SKM-1 treated with dmso at 0.1 percent for 144 hours (cell line): ENCODE measurements around the gene NBL1.
A peak's percentile ranks its signal among the peaks of the same experiment; 100 is the strongest.

Experiments
- DNase-seq: peaks from one replicate; lab custom pipeline; 2025; ENCODE audit not compliant: unreplicated experiment; lab: John Stamatoyannopoulos, UW

Gene NBL1

GRCh38 chr1:19645411-19646251 lies 1.5 kb downstream of the NBL1 start:
- DNase-seq, result no peak

DNA sequence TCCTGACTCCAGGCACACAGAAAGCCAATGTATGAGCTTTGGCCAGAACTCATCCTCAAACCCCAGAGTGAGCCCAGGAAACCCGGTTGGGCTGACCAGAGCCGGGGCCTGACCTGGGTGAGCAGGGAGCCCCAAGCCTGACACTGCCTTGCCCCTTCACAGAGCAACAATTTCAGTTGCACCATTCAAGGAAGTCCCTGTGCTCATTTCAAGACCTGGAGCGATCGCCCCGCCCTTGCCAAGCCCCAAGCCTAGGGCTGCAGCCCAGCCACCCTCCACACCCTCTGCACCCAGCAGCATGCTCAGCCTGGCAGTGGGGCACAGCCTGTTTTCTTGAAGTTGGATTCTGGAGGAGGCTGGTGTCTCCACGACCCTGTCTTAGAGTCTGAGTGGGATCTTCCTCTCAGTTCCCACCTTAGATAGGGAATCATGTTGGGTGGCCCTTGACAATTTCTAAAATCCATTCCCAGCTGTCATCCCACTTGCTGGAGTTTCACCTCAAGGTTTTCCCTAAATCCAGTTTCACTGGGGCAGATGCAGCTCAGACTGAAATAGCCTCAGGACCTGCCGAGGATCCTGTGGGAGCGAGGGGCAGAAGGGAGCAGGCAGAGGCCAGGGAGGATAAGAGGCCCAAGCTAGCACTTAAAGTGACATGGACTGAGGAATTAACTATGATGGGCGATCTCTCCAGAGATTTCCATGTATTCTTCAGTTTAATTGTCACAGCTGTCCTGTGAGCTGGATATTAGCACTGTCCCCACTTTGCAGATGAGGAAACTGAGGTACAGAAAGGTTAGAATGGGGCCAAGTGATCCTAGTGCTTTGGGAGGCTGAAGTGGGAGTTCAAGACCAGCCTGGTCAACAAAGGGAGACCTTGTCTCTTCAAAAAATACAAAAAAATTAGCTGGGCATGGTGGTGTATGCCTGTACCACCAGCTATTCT lies 2.5 kb downstream of the NBL1 start:
- DNase-seq, result no peak

DNA sequence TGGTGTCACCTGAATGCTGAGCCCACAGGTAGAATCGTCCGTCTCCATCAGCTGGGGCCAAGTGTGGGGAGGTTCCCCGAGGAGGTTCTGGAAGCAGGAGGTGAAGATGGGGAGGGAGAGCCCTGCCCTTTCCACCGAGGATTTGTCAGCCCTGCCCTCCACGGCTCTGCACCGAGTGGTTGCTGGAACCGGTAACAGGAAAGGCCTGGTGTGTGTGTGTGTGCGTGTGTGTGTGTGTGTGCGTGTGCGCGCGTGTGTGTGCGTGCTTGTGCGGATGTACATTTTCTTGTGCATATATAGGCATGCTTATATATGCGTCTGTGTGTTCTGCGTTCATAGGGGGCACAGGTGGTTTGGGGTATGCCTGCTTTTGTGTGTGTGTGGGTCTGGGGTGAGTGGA lies 3.5 kb downstream of the NBL1 start:
- no peak for DNase-seq

- no peak for DNase-seq
Observed at GRCh38 chr1:19648239-19648638, 4.1 kb downstream of the NBL1 start.

DNA sequence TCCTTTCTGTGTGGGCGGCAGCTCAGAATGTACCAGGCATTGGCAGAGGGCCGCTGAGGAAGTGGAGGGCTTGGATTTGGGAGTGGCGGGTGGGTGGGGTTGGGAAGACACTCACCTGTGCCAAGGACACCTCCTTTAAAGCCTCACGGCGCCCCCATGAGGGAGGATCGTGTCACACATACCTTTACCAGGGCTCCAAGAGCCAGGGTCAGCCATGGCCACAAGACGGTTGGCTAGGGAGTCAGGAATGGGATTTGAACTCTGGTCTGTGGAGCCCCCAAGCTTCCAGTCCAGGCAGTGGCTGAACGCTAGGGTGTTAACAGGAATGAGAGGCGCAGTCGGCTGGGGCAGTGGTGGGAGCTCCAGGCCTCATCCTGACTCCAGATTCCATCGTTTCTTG lies 4.6 kb downstream of the NBL1 start:
- no peak for DNase-seq

DNA sequence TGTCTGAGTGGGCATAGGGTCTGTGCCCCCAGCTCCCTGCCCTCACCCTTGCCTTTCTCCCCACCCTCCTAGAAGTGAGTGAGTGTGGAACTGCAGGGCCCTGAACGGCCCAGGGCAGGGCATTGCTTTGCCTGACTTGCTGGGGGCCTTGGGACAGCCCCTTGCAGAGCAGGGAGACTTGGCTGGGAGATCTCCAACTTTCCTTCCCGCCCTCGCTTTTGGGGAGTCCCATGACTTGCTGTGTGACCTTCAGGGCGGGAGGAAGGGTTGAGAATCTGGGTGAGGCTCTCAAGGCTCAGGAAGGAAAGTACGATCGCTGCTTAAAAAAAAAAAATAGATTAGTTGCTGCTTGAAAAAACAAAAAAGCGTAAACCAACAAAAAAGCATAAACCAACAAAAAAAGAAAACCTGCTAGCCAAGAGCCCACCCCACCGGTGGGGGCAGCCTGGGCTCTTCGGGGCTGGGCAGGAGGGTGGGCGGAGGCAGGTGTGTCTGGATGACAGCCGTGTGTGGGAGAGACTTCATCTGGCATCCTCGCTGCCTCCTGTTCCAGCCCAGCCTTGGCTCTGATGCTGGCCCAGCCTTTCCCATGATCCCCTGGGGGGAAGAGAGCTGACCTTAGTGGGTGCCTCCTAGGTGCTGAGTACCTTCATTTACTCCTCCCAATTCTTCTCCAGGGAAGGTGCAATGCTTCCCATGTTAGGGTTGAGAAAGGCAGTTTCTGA lies 6.5 kb downstream of the NBL1 start:
- no peak for DNase-seq

DNA sequence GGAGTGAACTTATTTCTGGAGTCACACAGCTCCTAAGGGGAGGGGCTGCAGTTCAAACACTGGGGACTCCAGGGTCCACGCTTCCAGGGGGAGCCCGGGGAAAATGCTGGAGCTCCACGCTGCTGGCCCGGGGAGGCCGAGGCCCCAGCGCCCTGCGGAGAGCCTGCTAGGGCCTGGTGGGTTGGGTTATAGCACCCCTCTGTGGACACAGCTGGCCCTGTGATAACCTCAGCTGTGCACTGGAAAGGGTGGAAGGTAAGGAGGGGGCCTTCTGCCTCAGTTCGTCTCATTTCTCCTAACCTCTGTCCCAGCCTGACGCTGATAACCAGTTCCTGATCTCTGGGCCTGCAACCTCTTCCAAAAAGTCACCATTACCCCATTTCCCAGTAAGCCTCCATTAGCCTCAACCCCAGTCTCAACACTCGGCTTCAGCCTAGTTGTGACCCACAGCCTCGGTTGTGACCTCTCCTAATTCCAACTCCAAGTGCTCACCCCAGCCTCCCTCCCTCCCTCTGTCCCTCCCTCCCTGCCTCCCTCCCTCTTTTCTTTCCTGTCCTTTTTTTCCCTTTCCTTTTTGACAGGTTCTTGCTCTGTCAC lies 7.1 kb downstream of the NBL1 start:
- DNase-seq, result no peak

DNA sequence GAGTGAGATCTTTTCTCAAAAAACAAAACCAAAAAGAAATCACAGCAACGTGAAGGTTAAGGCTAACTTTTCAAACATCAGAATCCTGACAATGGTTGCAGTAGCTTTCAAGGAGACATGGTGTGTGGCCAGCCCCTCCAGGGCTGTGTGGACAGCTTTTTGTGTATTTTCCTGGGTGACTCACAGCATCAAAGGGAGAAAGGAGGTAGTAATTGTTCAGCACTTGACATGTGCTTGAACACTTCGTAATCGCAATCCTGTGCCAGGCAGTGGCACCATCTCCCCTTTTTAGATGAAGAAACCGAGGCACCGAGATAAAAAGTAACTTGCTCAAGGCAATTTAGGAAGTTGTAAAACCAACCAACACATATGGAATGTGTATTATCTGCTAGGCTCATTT lies 10.3 kb downstream of the NBL1 start:
- no peak for DNase-seq

GRCh38 chr1:19654886-19655717 lies 11.0 kb downstream of the NBL1 start:
- DNase-seq, result no peak

DNA sequence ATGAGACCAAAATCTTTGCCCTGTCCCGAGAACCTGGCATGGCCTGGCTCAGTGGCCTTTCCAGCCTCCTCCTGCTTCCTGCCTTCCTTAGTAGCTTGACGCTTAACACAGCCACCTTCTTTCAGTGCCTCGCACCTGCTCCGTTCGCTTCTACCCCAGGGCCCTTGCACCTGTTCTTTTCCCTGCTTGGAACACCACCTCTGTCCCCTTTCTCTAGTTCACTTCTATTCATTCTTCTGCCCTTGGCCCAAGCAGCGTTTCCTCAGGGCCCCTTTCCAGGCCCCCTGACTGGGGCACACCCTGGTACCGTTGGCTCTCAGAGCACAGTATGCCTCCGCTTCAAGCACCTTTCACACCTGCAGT lies 11.6 kb downstream of the NBL1 start:
- DNase-seq, result no peak

- no peak for DNase-seq
Observed at GRCh38 chr1:19656134-19656779, 12.1 kb downstream of the NBL1 start.

DNA sequence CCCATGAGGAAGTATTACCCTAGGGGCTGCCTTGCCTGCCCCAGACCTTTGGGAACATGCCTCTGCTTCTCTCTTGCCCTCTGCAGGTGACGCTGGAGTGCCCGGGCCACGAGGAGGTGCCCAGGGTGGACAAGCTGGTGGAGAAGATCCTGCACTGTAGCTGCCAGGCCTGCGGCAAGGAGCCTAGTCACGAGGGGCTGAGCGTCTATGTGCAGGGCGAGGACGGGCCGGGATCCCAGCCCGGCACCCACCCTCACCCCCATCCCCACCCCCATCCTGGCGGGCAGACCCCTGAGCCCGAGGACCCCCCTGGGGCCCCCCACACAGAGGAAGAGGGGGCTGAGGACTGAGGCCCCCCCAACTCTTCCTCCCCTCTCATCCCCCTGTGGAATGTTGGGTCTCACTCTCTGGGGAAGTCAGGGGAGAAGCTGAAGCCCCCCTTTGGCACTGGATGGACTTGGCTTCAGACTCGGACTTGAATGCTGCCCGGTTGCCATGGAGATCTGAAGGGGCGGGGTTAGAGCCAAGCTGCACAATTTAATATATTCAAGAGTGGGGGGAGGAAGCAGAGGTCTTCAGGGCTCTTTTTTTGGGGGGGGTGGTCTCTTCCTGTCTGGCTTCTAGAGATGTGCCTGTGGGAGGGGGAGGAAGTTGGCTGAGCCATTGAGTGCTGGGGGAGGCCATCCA lies 12.8 kb downstream of the NBL1 start:
- no peak for DNase-seq

DNA sequence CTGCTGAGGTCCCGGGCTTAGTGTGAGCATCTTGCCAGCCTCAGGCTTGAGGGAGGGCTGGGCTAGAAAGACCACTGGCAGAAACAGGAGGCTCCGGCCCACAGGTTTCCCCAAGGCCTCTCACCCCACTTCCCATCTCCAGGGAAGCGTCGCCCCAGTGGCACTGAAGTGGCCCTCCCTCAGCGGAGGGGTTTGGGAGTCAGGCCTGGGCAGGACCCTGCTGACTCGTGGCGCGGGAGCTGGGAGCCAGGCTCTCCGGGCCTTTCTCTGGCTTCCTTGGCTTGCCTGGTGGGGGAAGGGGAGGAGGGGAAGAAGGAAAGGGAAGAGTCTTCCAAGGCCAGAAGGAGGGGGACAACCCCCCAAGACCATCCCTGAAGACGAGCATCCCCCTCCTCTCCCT lies 13.4 kb downstream of the NBL1 start:
- DNase-seq, result no peak

- no peak for DNase-seq
Observed at GRCh38 chr1:19658186-19658585, 14.1 kb downstream of the NBL1 start.

GRCh38 chr1:19661721-19662228 lies 17.7 kb downstream of the NBL1 start:
- DNase-seq, result peak; percentile 47

- DNase-seq, result no peak
Observed at GRCh38 chr1:19662313-19662712, 18.2 kb downstream of the NBL1 start.

DNA sequence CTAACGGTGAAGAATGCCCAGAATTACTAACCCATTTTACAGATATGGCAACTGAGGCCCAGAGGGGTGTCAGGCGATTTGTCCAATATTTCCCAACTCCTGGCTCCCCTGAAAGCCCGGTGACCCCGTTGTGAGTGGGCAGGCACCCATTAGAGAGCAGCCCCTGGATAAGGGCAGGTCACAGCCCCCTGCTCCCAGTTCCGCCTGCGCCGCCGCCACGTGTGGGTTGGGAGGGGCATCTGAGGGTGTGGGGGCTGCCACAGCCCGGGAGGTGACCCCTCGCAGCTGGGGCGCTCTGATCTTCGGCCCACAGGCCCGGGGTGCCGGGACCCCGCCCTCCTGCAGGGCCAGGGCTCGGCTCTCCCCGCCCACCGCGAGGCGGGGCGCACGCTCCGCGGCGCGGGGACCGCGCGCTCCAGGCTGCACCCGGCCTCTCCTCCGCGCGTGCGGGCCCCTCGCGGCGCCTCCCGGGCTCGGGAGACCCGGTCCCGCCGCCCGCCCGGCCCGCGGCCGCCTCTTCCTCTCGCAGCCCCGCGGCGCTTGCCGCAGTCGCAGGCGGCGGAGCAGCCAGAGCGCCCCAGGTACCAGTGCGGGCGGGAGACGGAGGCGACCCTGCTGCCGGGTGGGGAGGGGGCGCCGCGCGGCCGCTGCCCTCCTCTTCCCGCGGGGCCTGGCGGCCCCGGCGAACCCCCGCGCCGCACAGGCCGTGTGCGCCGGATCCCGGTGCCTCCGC lies 20.5 kb downstream of the NBL1 start, which contains the start of gene HTR6:
HTR6 (plus strand) TSS at position 423 of the 733 bp plus-strand sequence. CDS start 879 bp downstream, outside the sequence.
- no peak for DNase-seq

DNA sequence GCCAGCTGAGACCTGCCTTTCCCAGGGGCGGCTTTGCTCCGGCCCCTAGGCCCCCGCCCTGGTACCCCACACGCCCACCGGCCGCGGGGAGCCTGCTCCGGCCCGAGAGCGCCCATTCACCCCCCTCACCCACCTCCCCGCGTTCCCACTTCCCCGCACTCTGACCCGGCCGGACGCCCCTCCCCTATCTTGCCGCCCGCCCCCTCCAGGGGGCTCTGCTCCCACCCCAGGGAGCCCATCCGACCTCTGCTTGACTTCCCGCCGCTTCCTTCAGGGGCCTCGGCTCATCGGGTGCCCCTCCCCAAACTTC lies 21.0 kb downstream of the NBL1 start:
- DNase-seq, result no peak
